K562 (cell line): ENCODE results near the gene LMOD1. TPM values are rescaled to one million over a fixed set of nuclear protein-coding genes. Genes with fewer than 3 reads are reported as not detected.

Experiments used
- ATAC-seq: fragments of 200-7000 bp; cut with Tn5 transposase; 3 replicates; pipeline ENCODE4 v1.9.1; 2020; ENCODE audit warnings: moderate library complexity
- BruUV-seq: library from RNA; stranded (reverse); fragments of 400-500 nt; replicated peaks from 2 replicates; lab custom pipeline; 2021; lab: Mats Ljungman, UMichigan
- CTCF ChIA-PET: fragments of 300-600 bp; formaldehyde crosslinking; extraction: SDS; loops from one replicate; lab custom pipeline; 2021; ENCODE audit warnings: low intra/inter-chr PET ratio; lab: Yijun Ruan, JAX
- POLR2A ChIA-PET: fragments of 300-600, 350-650 bp; sonication (Branson Sonifier 250); formaldehyde crosslinking; extraction: SDS; loops from one replicate; lab custom pipeline; 2021; ENCODE audit warnings: antibody characterized with exemption, inconsistent platforms; lab: Yijun Ruan, JAX
- DNase-seq, 4 experiments: peaks; one replicate each; pipeline versions ENCODE4 v3.0.0 to v3.0.0-alpha.2; 2011 to 2018; ENCODE audit warnings: low spot score in 3 of 4, mixed read lengths in 3 of 4; ENCODE audit errors: extremely low read depth in 1 of 4
- FAIRE-seq: peaks from 2 replicates; lab custom pipeline; 2011; peaks lifted over from hg19 to GRCh38; lab: Jason Lieb, UNC
- H2AFZ ChIP-seq: 2 replicates; pipeline ENCODE4 v1.6.0; 2011; ENCODE audit warnings: low read depth, low read length, control low read depth, inconsistent platforms
- H3K27ac ChIP-seq: fragments of 200-600 bp; 3 replicates; pipeline ENCODE4 v1.8.0; 2011; ENCODE audit warnings: low read depth, mild to moderate bottlenecking, control low read depth, inconsistent platforms, low read length, moderate library complexity, mixed read lengths; ENCODE audit errors: extremely low read depth
- H3K27me3 ChIP-seq, 2 experiments: fragments of 300-600 bp in 1 of 2; 2 replicates in 1 of 2; 3 replicates in 1 of 2; pipeline versions ENCODE4 v1.6.0 to v1.8.0; 2011; ENCODE audit warnings: inconsistent platforms in 2 of 2, low read length in 2 of 2, mild to moderate bottlenecking in 1 of 2, mixed read lengths in 1 of 2, moderate library complexity in 1 of 2; ENCODE audit not compliant: control insufficient read depth in 2 of 2, insufficient read depth in 2 of 2
- H3K36me3 ChIP-seq: fragments of 300-600 bp; 3 replicates; pipeline ENCODE4 v1.8.0; 2011; ENCODE audit warnings: mild to moderate bottlenecking, low read length, inconsistent platforms; ENCODE audit not compliant: control insufficient read depth, insufficient read depth
- H3K4me1 ChIP-seq, 2 experiments: fragments of 200-600 bp in 1 of 2; replicated peaks in 1 of 2; 2 replicates in 1 of 2; 3 replicates in 1 of 2; pipeline versions ENCODE4 v1.5.1 to v1.8.0; 2011; ENCODE audit warnings: inconsistent platforms in 2 of 2, low read length in 2 of 2, mild to moderate bottlenecking in 1 of 2, mixed read lengths in 1 of 2, moderate library complexity in 1 of 2; ENCODE audit not compliant: control insufficient read depth in 2 of 2, insufficient read depth in 2 of 2
- H3K4me2 ChIP-seq: 2 replicates; pipeline ENCODE4 v1.6.1; 2011; ENCODE audit warnings: low read length, control low read depth, inconsistent platforms, mixed read lengths; ENCODE audit not compliant: insufficient read depth
- H3K4me3 ChIP-seq: fragments of 200-600 bp; sonication (generic), shearing (Covaris generic); 2 replicates; pipeline ENCODE4 v1.5.1; 2016; ENCODE audit warnings: control low read depth, inconsistent platforms
- H3K79me2 ChIP-seq: fragments of 200-600 bp; 3 replicates; pipeline ENCODE4 v1.8.0; 2011; ENCODE audit warnings: low read length, inconsistent platforms; ENCODE audit not compliant: control insufficient read depth, insufficient read depth
- H3K9ac ChIP-seq, 2 experiments: 2 replicates each; pipeline versions ENCODE4 v1.6.0 to v1.6.1; 2011; ENCODE audit warnings: low read depth in 2 of 2, low read length in 2 of 2, control low read depth in 1 of 2, inconsistent platforms in 1 of 2, mild to moderate bottlenecking in 1 of 2, mixed read lengths in 1 of 2; ENCODE audit not compliant: insufficient read depth in 1 of 2
- H3K9me1 ChIP-seq: one replicate; pipeline ENCODE4 v1.6.0; 2011; ENCODE audit warnings: inconsistent platforms, mild to moderate bottlenecking, low read length, moderate library complexity; ENCODE audit not compliant: control insufficient read depth, insufficient read depth
- H3K9me3 ChIP-seq: replicated peaks from 2 replicates; pipeline ENCODE4 v1.5.1; 2011; ENCODE audit warnings: low read depth, low read length, inconsistent platforms; ENCODE audit not compliant: control insufficient read depth, insufficient read depth
- H4K20me1 ChIP-seq: replicated peaks from 2 replicates; pipeline ENCODE4 v1.6.1; 2011; ENCODE audit warnings: low read length, inconsistent platforms, mixed read lengths; ENCODE audit not compliant: control insufficient read depth, insufficient read depth
- ARID1B ChIP-seq: fragments of 450-650 bp; IDR thresholded peaks from 2 replicates; pipeline ENCODE4 v1.6.1; 2016; ENCODE audit warnings: antibody characterized with exemption, mild to moderate bottlenecking, inconsistent platforms
- DNMT1 ChIP-seq: fragments of 450-650 bp; IDR thresholded peaks from 2 replicates; pipeline ENCODE4 v1.6.1; 2016; ENCODE audit warnings: antibody characterized with exemption, mild to moderate bottlenecking
- EZH2 ChIP-seq: IDR thresholded peaks from 2 replicates; pipeline ENCODE4 v1.6.1; 2012; ENCODE audit warnings: low read depth, mild to moderate bottlenecking, inconsistent platforms, low read length, borderline replicate concordance
- MXD1 ChIP-seq: fragments of 250-450 bp; sonication (Bioruptor Pico); IDR thresholded peaks from 2 replicates; pipeline ENCODE4 v1.8.0; 2021; ENCODE audit warnings: borderline replicate concordance, mild to moderate bottlenecking, moderate library complexity; ENCODE audit not compliant: poor library complexity, severe bottlenecking
- NFRKB ChIP-seq: fragments of 450-650 bp; IDR thresholded peaks from 2 replicates; pipeline ENCODE4 v1.6.1; 2016; ENCODE audit warnings: low read depth
- RB1 ChIP-seq: fragments of 450-650 bp; IDR thresholded peaks from 2 replicates; pipeline ENCODE4 v1.6.1; 2017; ENCODE audit warnings: low read depth, mild to moderate bottlenecking
- SFPQ ChIP-seq: fragments of 200-400 bp; formaldehyde crosslinking; IDR thresholded peaks from 2 replicates; pipeline ENCODE4 v1.6.1; 2017; ENCODE audit warnings: mild to moderate bottlenecking, low read depth, low read length, moderate library complexity
- THRA ChIP-seq: fragments of 450-650 bp; IDR thresholded peaks from 2 replicates; pipeline ENCODE4 v1.6.1; 2017; ENCODE audit warnings: mild to moderate bottlenecking, moderate library complexity
- ZFP1 ChIP-seq: fragments of 450-650 bp; formaldehyde crosslinking; IDR thresholded peaks from 2 replicates; pipeline ENCODE4 v1.4.0; 2020; ENCODE audit warnings: mild to moderate bottlenecking, mixed read lengths
- ZNF212 ChIP-seq: fragments of 450-650 bp; formaldehyde crosslinking; IDR thresholded peaks from 2 replicates; pipeline ENCODE4 v1.4.0; 2020; ENCODE audit warnings: mild to moderate bottlenecking
- ZNF263 ChIP-seq: sonication (generic); formaldehyde crosslinking; IDR thresholded peaks from 2 replicates; pipeline ENCODE4 v1.8.0; 2022; ENCODE audit warnings: mild to moderate bottlenecking, missing genetic modification reagents, borderline replicate concordance
- ZNF449 ChIP-seq: fragments of 250-450 bp; sonication (Bioruptor Pico); IDR thresholded peaks from 2 replicates; pipeline ENCODE4 v1.8.0; 2022; ENCODE audit warnings: moderate library complexity, mild to moderate bottlenecking, inconsistent platforms
- ZNF639 ChIP-seq, 2 experiments: fragments of 200-800 bp in 1 of 2; sonication (Bioruptor generic) in 1 of 2; sonication (generic) in 1 of 2; formaldehyde crosslinking in 1 of 2; IDR thresholded peaks in 1 of 2; conservative IDR thresholded peaks in 1 of 2; 2 replicates each; pipeline versions ENCODE4 v1.5.0 to v1.6.1; 2016 to 2020; ENCODE audit warnings: missing compliant biosample characterization in 1 of 2, missing genetic modification characterization in 1 of 2, missing genetic modification reagents in 1 of 2
- ZNF699 ChIP-seq: fragments of 250-450 bp; sonication (Bioruptor Pico); IDR thresholded peaks from 2 replicates; pipeline ENCODE4 v1.8.0; 2021; ENCODE audit warnings: mild to moderate bottlenecking, moderate library complexity; ENCODE audit not compliant: insufficient replicate concordance
- ZNF830 ChIP-seq: fragments of 250-450 bp; sonication (Bioruptor Pico); IDR thresholded peaks from 2 replicates; pipeline ENCODE4 v1.5.0; 2021; ENCODE audit warnings: mild to moderate bottlenecking
- WGBS: fragments of 100-300 bp; shearing (Covaris generic); methylation state at CpG from one replicate; pipeline ENCODE4 v1.1.6; 2016; ENCODE audit warnings: low coverage, mixed read lengths; ENCODE audit not compliant: insufficient coverage; ENCODE audit errors: missing lambda C conversion rate; 5-methylcytosine and 5-hydroxymethylcytosine counted together
- in situ Hi-C: fragments of 300-500 bp; cut with MboI; formaldehyde crosslinking; loops from 4 replicates; pipeline ENCODE4 v1.15.0; 2018; ENCODE audit warnings: inconsistent platforms, mixed read lengths
- intact Hi-C: fragments of 100-400 bp; cut with micrococcal nuclease; formaldehyde crosslinking; loops from 2 replicates; pipeline ENCODE4 v1.14.2; 2022
- polyA plus RNA-seq, 8 experiments: library from polyadenylated mRNA; depleted of rRNA in 4 of 8; stranded (reverse) in 5 of 8; unstranded in 3 of 8; fragments of >200 nt; fragmentation: Nextera tagmentation in 2 of 8; fragmentation: Illumina TruSeq in 1 of 8; extraction: Ambion mirVana in 2 of 8; extraction: Trizol in 1 of 8; gene quantifications; 2 replicates each; pipeline versions ENCODE4 v1.2.1 to v1.2.3, GENCODE V29; 2011 to 2014; ENCODE audit warnings: inconsistent platforms in 1 of 8, missing spikeins in 1 of 8
- total RNA-seq, 7 experiments: library from RNA; depleted of rRNA in 6 of 7; stranded (reverse); fragments of >200 nt in 6 of 7; fragmentation: Illumina TruSeq in 2 of 7; extraction: Trizol in 2 of 7; gene quantifications; 2 replicates each; pipeline versions ENCODE4 v1.2.1 to v1.2.3, GENCODE V29; 2011 to 2021; ENCODE audit warnings: low replicate concordance in 1 of 7

LMOD1 gene
- total and polyA plus RNA-seq, 9 of the 15 experiments (the other 6 are each of a cell fraction or from before 2014, with no cell fraction given) = 0.03 to 0.54 (median 0.38) TPM; not detected in 1

- H3K79me2 ChIP-seq = peaks cover 58% of the 10 kb centered on the region
- intact Hi-C loops = loop anchor here (2.0 kb wide), 2 partner anchors 13 to 39 kb away; no protein-coding TSS in a partner anchor
- in situ Hi-C loops = no loop called here
- 0 out of 2 replicates have a peak, but pooled peaks cover 2% of the 10 kb centered on the region for H4K20me1 ChIP-seq
- POLR2A ChIA-PET = interaction anchor here (0.7 to 4.0 kb wide), 18 partner anchors 9 to 733 kb away, joined by 3 to 46 read pairs (median 4); partner anchors contain the start of genes LMOD1 and RNPEP
- H3K4me3 ChIP-seq = peak overlapping the region; percentile 81
- 1% methylated on average over 17 of the region's 17 CpGs for WGBS
- peak overlapping the region; percentile 100 for H3K4me2 ChIP-seq
- CTCF ChIA-PET = interaction anchor here (0.6 kb wide), 1 partner anchor 14 kb away, joined by 3 read pairs; no protein-coding TSS in a partner anchor
- H2AFZ ChIP-seq = peak overlapping the region; percentile 96
- peak; percentile 66 for ATAC-seq
- BruUV-seq = TSS peak; percentile 63
- peak overlapping the region; percentile 97 to 99 for H3K9ac ChIP-seq
- FAIRE-seq = peak; percentile 55
- peak overlapping the region; percentile 98 for H3K27ac ChIP-seq
- H3K36me3 ChIP-seq = peaks cover 47% of the 10 kb centered on the region
- no peak for DNase-seq
- peaks cover 4% of the 10 kb centered on the region for H3K9me1 ChIP-seq
- H3K27me3 ChIP-seq = no peaks in the 10 kb centered on the region
- H3K9me3 ChIP-seq = no peaks in the 10 kb centered on the region
- peaks cover 12 to 13% of the 10 kb centered on the region in 2 experiments; a peak in 3 of 5 replicates for H3K4me1 ChIP-seq
- TF ChIP-seq ZNF263 (CRISPR knock-in tag) = no peak
- TF ChIP-seq ZNF699 = no peak
- TF ChIP-seq RB1 = no peak
- no peak for TF ChIP-seq ZNF639 (CRISPR knock-in tag; conservative IDR thresholded peaks at IDR 0.05 in 1 of 2, IDR thresholded peaks at IDR 0.05 in 1 of 2)
- no peak for TF ChIP-seq SFPQ
- no peak for TF ChIP-seq ARID1B
- no peak for TF ChIP-seq ZNF212 (CRISPR knock-in tag)
- no peak for TF ChIP-seq ZNF449 (CRISPR knock-in tag)
- no peak; the same call in 1 of the 2 replicates for TF ChIP-seq NFRKB
- TF ChIP-seq MXD1 (CRISPR knock-in tag) = no peak
- no peak for TF ChIP-seq EZH2
- 0 out of 2 replicates have a peak, but pooled peaks have one; percentile 2 for TF ChIP-seq ZNF830 (CRISPR knock-in tag)
- TF ChIP-seq ZFP1 (CRISPR knock-in tag) = no peak
- TF ChIP-seq DNMT1 = peak; percentile 95; the same call in 1 of the 2 replicates
- no peak for TF ChIP-seq THRA
Observed at GRCh38 chr1:201955729-201956143, 9.4 kb upstream of the LMOD1 start.
